ENCODE results near the gene IL17RE. TPM values are rescaled to one million over a fixed set of nuclear protein-coding genes. Genes with fewer than 3 reads are reported as not detected.

The IL17RE gene
- total RNA-seq, 4 donors from 2014 or later: 0.47 to 0.85 (median 0.79) TPM

DNA sequence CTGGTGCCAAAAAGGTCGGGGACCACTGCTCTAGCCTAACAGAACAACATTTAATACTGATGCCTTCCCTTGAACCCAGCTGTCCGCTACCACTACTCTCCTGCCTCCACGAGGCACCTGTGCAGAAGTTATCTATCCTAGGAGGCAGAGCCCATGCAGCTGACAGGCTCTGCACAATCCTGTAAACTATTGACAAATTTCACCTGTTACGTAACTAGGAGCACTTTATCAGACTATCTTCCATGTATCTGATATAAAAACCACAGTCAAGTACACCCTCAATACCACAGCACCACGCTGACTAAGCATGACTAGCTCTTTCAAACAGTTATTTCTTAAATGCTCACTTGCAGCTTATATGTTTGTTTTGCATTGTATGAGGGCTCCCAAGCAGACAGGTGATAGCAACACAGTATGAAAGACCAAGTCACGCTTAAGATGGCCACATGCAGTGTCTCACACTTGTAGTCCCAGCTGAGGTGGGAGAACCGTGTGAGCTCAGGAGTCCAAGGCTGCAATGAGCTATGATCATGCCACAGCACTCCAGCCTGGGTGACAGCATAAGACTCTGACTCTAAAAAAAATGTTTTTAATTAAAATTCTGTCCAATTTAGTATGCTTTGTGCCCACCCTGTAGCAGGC is 9.8 kb downstream of the IL17RE start:
- H3K4me1 ChIP-seq: peaks cover 0 to 40% (median 10%) of the 10 kb centered on the region in 3 donors
- WGBS, 2 donors (ENCODE audit: low coverage in 1 of 2): 85 to 86% methylated on average over 5 to 6 of the region's 7 CpGs
- TF ChIP-seq CTCF (IDR thresholded peaks at IDR 0.05) (no peak), POLR2AphosphoS5 (IDR thresholded peaks at IDR 0.05) (no peak), EP300 (IDR thresholded peaks at IDR 0.05) (no peak), POLR2A (IDR thresholded peaks at IDR 0.05) (no peak)
- no peaks in the 10 kb centered on the region for H3K27me3 ChIP-seq
- no peak overlapping the region for H3K4me3 ChIP-seq
- no peaks in the 10 kb centered on the region for H3K36me3 ChIP-seq
- no peaks in the 10 kb centered on the region for H3K9me3 ChIP-seq
- no peak for ATAC-seq
- no peak overlapping the region for H3K27ac ChIP-seq

DNA sequence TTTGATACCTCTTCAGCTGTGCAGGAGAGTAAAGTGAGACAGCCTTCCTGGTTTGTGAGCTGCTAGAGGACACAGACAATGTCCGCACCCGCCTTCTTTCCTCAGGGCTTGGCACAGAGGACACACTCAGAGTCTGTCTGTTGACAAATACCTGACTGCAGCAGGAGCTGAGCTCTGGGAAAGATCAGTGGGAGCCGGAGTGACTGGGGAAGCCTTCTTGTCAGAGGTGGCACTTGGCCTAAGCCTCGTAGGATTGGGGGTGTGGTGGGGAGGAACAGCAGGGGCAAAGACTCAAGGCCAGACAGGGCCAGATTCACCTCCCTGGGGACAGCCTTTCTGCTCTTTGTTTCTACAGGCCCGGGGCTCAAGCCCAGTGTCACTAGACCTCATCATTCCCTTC is 11.0 kb downstream of the IL17RE start:
- peaks cover 0 to 52% (median 20%) of the 10 kb centered on the region in 3 donors for H3K4me1 ChIP-seq
- H3K4me3 ChIP-seq: no peak overlapping the region
- H3K27ac ChIP-seq: peak overlapping the region in 3 of 4 donors; percentile 89 to 96 (median 94)
- no peaks in the 10 kb centered on the region for H3K27me3 ChIP-seq
- TF ChIP-seq EP300 (IDR thresholded peaks at IDR 0.05): no peak
- TF ChIP-seq CTCF (IDR thresholded peaks at IDR 0.05): no peak
- TF ChIP-seq POLR2A (IDR thresholded peaks at IDR 0.05): no peak
- no peak for TF ChIP-seq POLR2AphosphoS5 (IDR thresholded peaks at IDR 0.05)
- 52 to 80% methylated on average over 1 to 5 of the region's 5 CpGs for WGBS, 2 donors (ENCODE audit: low coverage in 1 of 2)
- no peaks in the 10 kb centered on the region for H3K36me3 ChIP-seq
- no peak for ATAC-seq
- H3K9me3 ChIP-seq: no peaks in the 10 kb centered on the region

DNA sequence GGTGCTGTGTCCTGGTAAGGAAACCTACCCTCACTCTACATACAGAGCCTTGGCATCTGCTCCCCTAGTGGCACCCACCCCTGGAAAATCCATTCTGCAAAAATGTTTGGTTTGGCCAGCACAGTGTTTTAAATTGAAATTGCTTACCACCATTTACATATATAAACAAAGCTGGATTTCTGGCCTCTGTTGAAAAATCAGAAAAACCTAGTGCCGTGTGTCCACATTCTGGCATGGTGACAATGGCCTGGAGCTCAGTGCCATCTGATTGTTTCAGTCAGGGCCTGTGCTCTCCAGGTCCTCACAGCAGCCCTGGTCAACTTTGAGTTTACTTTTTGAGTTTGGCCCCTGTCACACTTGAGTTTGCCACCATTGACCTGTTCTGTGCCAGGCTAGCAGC is 11.4 kb downstream of the IL17RE start:
- 56% methylated on average over 1 of the region's 1 CpG; no CpG with 5 or more reads in 1 of the 2 donors for WGBS, 2 donors (ENCODE audit: low coverage in 1 of 2)
- no peak for TF ChIP-seq POLR2AphosphoS5 (IDR thresholded peaks at IDR 0.05)
- no peak for TF ChIP-seq EP300 (IDR thresholded peaks at IDR 0.05)
- TF ChIP-seq CTCF (IDR thresholded peaks at IDR 0.05): no peak
- TF ChIP-seq POLR2A (IDR thresholded peaks at IDR 0.05): no peak

DNA sequence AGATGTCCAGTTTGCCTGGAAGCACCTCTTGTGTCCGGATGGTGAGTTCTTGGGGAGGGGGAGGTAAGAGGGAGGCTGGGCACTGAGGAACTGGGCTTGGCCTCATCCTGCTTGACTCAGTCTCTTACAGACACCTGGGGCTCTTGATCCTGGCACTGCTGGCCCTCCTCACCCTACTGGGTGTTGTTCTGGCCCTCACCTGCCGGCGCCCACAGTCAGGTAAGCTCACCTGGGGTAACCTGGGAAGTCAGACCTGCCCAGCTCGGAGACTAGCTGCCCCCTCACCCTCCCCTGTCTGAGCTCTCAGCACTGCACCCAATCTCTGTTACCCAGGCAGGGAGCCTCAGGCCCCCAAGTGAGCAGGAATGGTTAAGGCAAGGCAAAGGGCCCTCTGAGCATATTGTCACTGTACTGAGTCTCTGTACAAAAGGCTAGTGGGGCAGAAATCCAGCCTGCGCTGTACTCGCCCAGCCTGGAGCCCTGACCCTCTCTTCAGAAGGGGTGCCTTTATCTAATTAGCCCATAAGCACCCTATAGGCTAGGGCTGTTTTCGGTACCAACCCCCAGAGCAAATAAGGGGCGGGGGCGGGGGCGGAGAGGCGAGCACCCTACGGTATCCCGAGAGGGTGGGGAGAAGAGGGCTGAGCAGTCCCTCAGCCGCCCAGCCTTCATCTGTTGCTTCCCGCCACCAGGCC is 12.1 kb downstream of the IL17RE start:
- H3K9me3 ChIP-seq: no peaks in the 10 kb centered on the region
- peaks cover 0 to 57% (median 20%) of the 10 kb centered on the region in 3 donors for H3K4me1 ChIP-seq
- TF ChIP-seq CTCF (IDR thresholded peaks at IDR 0.05) (no peak), POLR2A (IDR thresholded peaks at IDR 0.05) (no peak), EP300 (IDR thresholded peaks at IDR 0.05) (no peak), POLR2AphosphoS5 (IDR thresholded peaks at IDR 0.05) (no peak)
- WGBS, 2 donors (ENCODE audit: low coverage in 1 of 2): 0% methylated on average over 1 to 5 of the region's 15 CpGs
- no peaks in the 10 kb centered on the region for H3K27me3 ChIP-seq
- peak overlapping the region; percentile 43 to 65 for H3K4me3 ChIP-seq
- peak overlapping the region; percentile 81 to 96 (median 92) for H3K27ac ChIP-seq
- H3K36me3 ChIP-seq: peaks cover 0 to 6% of the 10 kb centered on the region in 2 donors
- ATAC-seq: no peak

More for the DNA sequence above, 11.4 kb downstream of the IL17RE start:
- no peaks in the 10 kb centered on the region for H3K27me3 ChIP-seq
- no peak overlapping the region for H3K4me3 ChIP-seq
- no peaks in the 10 kb centered on the region for H3K9me3 ChIP-seq
- ATAC-seq: no peak
- peaks cover 0 to 56% (median 20%) of the 10 kb centered on the region in 3 donors for H3K4me1 ChIP-seq
- peak overlapping the region in 3 of 4 donors; percentile 89 to 96 (median 94) for H3K27ac ChIP-seq
- H3K36me3 ChIP-seq: no peaks in the 10 kb centered on the region
